ENCODE data around the gene CLCN7.

DNA sequence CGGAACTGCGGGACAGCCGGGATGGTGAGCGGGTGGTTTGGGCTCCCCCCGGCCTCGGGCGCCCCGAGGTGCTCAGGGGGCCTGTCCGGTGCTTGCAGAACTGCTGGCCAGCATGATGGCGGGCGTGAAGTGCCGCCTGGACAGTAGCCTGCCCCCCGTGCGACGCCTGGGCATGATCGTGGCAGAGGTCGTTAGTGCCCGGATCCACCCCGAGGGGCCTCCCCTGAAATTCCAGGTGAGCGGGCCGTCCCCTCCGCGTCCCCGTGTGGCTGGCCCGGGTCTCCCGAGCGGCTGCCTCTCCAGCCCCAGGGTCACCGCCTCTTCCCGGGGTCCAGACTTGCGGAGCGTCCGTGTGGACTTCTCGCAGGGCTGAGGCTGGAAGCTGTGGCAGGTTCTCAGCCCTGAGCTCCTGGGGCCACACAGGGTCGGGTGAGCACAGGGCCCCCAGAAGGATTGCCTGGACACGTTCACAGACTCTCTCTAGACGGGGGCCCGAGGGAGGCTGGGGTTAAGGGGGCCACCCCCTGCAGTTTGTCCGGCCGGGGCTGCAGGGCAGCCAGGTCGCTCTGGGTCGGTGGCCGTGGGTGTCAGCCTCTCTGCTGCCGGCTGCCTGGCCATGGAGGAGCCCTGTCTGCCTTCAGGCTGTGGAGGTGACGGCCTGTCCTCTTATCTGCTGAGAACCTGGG, 25.8 kb upstream of the CLCN7 start:
- TF ChIP-seq RAD21 (IDR thresholded peaks at IDR 0.05 in 1 of 2, conservative IDR thresholded peaks at IDR 0.05 in 1 of 2; ENCODE audit: low read depth in 2 of 2, low read length in 2 of 2) (no peak), BACH1 (IDR thresholded peaks at IDR 0.05; ENCODE audit: low read length) (no peak)
